Measurements from ENCODE around the gene DCHS2.

The DCHS2 gene

GRCh38 chr4:154364066-154364845 lies 127.3 kb downstream of the DCHS2 start:
- no peak for DNase-seq

- DNase-seq: no peak
Measured at GRCh38 chr4:154361450-154361849, 130.1 kb downstream of the DCHS2 start.

GRCh38 chr4:154360491-154360890 lies 131.1 kb downstream of the DCHS2 start:
- DNase-seq: no peak

- DNase-seq: no peak
Measured at GRCh38 chr4:154354883-154355282, 136.7 kb downstream of the DCHS2 start.

DNA sequence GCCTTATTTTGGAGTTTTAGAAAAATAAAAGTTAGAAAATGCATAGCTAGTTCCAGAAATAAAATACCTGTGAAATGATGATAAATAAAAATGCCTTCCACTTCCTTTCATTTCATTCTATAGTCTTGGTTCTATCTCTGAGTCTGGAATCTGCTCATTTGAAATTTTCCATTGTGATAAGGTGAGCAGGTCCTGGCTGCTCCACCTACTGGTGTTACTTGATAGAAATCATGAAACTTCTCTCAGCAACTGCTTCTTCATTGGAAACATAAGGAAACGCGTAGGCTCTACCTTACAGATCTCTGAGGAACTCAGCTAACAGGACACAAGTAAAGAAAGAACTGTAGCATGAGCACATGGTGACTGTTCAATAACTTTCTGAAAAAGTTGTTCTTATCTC lies 141.8 kb downstream of the DCHS2 start:
- DNase-seq: no peak

DNA sequence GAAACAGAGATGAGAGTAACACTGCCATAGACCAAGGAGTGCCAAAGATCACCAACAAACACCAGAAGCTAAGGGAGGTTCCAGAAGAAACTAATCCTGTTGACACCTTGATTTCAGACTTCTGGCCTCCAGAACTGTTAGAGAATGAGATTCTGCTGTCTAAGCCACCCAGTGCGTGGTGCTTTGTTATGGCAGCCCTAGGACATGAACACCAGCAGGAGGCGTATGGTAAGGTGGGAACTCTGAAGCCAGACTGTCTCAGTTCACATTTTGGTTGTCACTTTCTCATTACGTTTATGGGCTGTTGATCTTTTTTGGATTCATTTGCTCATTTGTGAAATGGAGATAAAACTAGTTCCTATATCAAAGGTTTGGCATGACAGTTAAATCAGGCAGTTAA lies 142.9 kb downstream of the DCHS2 start:
- DNase-seq: no peak

DNA sequence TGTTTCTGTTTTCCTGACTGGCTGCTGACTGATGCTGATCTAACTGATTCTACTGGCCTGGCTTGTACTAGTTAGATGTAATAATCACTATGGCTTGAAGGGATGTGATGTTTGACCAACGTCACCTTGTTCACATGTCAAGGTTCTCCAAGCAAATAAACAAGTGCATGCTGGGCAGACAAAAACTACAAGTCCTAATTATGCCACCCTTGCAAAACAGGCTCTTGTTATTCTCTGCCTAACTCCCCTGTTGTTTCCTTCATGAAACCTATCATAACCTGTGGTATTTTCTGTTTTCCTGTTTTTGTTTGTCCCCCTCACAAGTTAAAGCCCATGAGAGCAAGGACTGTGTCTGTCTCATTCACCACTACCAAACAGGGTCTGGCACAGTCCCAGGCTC lies 146.2 kb downstream of the DCHS2 start:
- DNase-seq: no peak

DNA sequence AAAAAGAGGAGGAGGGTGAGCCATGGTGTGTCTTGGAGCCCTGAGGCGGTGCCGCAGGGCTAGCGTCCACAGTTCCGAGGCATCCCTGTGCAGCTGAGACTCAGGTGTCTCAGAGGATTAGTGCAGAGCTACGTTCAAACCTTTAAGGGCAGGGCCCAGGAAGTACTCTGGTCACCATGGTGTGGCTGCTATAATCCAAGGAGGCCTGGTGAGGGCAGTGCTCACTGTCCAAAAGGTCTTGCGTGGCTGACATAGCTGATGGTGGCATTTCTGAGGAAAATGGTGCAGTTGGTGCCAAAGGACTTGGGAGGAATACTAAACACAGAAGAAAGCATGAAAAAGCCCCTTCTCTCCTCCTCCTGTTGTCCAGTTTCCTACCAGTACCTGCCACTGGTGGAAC lies 146.9 kb downstream of the DCHS2 start:
- DNase-seq: no peak

GRCh38 chr4:154343651-154344050 lies 147.9 kb downstream of the DCHS2 start:
- no peak for DNase-seq

- no peak for DNase-seq
Measured at GRCh38 chr4:154341448-154341847, 150.2 kb downstream of the DCHS2 start.

DNA sequence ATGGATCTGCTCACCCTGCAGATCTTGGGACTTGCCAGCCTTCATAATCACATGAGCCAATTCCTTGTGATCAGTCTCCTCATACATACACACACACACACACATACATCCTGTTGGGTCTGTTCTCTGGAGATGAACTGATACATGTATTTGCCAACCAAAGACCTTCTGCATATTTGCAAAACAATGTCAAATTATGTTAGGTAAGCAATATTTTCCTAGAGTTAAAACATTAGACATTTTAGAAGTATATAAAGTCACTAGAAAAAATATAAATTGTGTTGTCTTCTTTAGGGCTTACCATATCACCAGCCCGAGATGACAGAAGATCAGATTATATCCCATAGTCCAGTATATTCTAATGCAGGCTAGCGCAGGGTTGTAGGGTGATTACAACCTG lies 156.0 kb downstream of the DCHS2 start:
- no peak for DNase-seq

DNA sequence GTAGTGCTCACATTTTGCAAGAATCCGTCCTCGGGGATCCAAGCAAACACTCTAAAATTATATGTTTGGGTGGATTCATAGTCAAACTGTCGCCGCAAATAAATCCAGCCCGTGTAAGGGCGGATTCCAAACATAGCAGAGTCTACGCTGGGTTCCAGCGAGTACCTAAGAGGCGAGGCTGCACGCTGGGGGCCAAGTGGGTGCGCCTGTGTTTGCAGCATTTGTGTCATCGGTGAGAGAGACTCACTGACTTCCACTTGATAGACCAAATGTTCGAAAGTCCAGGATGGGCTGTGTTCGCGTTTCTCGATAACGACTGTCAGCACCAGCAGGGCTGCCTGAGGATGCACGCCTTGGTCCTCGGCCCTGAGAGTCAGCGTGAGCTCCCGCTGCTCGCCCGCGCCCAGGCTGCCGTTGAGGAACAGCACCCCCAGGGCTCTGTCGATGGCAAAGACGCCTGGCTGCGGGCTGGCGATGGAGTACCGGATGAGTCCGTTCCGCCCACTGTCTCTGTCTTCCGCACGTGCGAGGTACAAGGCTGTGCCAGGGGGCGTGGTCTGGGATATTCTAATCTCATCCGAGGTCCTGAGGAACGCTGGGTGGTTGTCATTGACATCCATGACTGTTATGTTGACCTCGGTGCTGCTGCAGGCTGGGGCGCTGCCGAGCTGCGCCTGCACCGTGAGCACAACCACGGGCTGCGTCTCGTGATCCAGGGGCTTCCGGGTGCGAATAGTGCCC lies 158.7 kb downstream of the DCHS2 start:
- DNase-seq: no peak

DNA sequence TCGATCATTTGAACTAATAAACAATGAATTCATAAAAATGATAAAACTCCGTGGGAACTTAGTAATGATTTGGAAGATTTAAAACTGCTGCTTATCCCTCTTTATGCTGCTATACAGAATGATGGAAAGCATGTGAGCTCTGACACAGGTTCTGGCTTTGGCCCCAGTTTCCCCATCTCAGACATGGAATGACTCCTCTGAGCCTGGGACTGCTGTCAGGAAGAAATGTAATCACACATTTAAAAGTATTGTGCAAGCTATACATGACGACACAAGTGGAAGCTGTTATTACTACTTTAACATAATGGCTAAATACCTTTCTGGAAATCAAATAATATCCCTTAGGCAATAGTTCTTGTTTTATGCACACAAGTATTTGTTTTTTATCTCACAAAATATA lies 161.7 kb downstream of the DCHS2 start:
- DNase-seq: no peak

DNA sequence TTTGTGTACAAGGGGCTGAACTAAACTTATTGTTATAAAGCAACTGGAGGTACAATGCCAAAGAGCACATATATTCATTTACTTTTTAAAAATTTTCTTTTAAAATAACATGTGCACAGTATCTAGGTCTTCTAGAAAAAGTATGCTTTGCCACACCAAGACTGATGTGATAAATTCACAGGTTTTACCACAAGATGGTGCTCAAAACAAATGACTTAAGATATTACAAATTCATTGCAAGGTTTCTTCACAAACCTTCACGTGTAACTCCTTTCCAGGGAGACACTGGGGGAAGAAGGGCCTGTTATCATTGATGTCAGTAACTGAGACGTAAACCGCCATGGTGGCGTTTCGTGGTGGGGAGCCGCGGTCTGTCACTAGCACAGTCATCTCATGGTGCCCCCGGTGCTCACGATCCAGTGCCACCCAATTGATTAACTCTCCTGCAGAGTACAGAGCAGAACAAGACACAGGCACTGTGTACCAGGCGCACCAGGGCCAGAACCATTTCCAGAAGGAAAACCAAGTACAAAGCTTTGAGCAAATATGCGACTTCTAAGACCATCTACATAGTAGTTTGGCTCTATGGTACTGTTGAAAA lies 162.2 kb downstream of the DCHS2 start:
- DNase-seq: no peak

GRCh38 chr4:154328030-154328429 lies 163.6 kb downstream of the DCHS2 start:
- DNase-seq: no peak

DNA sequence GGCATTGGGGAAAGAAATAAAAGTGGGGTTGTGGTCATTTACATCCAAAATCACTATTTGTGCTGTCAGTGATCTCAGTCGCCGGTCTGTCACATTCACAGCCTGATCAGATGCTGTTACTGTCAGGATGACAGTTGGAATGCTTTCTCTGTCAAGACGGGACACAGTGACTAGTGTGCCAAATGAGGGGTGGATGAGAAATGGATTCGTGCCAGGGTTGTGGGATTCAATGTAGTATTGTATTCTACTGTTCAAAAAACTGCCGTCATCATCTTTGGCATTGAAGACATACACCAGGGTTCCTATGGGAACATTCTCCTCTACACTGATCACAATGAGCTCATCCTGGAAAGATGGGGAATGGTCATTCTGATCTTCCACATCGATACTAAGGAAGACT lies 171.1 kb downstream of the DCHS2 start:
- no peak for DNase-seq

GRCh38 chr4:154319736-154320135 lies 171.9 kb downstream of the DCHS2 start:
- DNase-seq: no peak

- no peak for DNase-seq
Measured at GRCh38 chr4:154317201-154317999, 174.2 kb downstream of the DCHS2 start.

GRCh38 chr4:154315741-154316140 lies 175.9 kb downstream of the DCHS2 start:
- no peak for DNase-seq

DNA sequence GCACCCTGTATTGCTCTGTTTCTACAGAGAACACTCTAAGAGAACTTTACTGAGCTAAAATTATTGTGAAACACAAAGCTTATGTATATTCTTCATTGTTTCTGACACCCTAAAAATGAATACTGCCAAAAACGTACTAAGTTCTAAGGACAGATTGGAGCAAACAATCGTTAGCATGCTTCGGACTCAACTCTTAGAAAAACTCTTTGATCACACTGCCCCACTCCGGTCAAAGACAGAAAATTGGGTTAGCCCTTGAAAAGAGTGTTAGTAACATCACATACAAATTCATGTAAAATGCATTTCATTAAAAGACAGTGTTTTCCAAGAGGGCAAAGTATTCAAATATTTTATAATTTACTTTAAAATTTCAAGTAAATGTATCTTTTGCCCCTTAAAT lies 177.4 kb downstream of the DCHS2 start:
- no peak for DNase-seq

DNA sequence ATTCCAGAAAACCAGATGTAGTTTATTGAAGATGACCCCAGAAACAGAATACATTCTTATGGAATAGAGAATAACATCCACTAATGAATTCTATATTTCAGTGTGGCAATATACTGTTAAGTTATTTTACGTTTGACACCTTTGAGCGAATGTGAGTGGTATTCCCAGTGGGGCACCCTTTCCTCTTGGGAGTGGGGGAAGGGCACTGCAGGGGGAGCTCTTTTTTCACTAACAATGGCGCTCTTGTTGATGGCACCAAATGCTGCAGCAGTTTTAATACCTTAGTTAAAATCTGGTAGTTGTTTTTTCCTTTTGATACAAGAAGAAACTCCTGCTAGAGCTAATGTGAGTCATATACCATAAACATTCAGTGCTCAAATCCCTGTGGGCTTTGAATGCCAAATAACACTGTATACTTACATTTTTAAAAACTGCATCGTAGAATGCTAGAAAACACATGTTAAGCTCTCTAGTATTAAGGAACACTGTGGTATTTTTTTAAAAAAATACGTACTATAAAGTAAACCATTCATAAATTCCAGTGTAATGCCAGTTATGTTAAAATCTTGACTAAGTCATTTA lies 178.5 kb downstream of the DCHS2 start:
- DNase-seq: no peak

DNA sequence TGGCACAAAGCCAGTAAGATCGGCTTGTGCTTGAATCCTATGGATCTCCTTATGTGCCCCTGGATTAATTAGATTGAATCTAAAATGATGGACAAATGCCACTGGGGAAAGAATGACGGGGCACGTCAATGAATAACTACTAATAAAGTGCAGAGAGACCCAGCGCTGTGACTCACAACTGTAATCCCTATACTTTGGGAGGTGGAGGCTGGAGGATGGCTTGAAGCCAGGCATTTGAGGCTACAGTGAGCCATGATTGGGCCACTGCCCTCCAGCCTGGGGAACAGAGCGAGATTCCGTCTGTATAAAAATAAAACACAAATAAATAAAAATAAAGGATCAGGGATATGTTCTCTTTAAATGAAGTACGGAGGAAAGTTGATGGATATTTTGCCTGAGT lies 179.4 kb downstream of the DCHS2 start:
- DNase-seq: no peak

GRCh38 chr4:154310578-154310977 lies 181.0 kb downstream of the DCHS2 start:
- no peak for DNase-seq
